ENCODE measurements around the gene WDR93.
A peak's percentile ranks its signal among the peaks of the same experiment; 100 is the strongest.

Gene WDR93

DNA sequence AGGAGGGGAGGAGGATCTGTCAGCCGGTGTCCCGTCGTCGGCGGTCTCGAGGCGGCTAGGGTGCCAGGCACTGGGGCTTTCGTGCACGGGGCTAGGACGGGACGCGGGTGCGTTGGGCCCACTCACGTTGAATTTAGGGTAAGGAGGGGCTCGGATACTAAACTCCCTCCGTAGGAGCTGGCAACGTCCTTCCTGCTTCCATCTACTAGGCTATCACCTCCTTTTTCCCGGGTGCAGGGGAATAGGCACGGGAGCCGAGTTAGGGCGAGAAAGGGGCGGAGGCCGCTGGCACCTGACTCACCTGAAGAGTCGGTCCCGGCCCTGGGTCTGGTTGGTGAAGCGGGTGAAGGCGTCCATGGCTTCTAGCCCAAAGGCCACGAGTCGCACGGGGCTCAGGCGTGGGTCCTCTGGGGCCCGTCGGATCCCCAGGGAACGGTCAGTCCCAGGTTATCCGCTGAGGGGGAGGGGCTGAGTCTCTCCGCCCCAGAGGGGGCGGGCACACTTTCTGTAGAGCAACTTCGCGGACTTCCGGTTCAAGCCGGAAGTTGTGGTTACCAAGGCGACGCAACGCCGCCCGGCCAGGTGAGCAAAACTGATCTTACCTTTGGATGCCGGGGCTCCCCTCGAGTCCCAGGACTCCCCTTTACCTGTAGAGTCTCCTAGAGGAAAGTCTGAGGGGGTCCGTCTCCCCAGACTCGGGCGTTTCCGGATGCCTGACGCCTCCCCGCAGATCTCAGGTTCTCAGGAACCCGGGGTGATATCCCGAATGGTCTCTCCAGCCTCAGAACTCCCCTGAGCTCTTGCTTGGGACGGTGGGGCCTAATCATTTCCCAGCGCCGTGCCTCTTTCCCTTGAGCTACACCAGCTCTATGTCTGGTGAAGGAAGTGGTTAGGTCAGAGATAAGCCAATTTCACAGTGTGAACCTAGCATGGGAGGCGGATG, at the start of gene WDR93, which contains the start of gene PEX11A:
Gene WDR93 (plus strand): TSS at position 536 of the 943 bp plus-strand sequence. CDS start 10,936 bp downstream, outside the sequence.
Gene PEX11A (minus strand): TSS at position 479 of the 943 bp plus-strand sequence. CDS start 122 bp downstream, at position 357.
- DNase-seq = peak; percentile 56

DNA sequence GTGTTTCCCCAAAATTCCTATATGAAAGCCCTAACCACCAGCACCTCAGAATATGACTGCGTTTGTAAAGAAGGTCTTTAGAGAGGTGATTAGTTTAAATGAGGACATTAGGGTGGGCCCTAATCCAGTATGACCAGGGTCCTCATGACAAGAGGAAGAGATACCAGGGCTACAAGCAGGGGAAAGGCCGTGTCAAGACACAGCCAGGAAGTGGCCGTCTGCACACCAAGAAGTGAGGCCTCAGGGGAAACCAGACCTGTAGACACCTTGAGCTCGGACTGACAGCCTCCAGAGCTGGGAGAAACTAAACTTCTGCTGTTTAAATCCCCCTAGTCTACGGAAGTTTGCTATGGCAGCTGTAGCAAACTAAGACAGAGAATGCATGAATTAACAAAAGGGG, 49.6 kb upstream of the WDR93 start:
- no peak for DNase-seq

DNA sequence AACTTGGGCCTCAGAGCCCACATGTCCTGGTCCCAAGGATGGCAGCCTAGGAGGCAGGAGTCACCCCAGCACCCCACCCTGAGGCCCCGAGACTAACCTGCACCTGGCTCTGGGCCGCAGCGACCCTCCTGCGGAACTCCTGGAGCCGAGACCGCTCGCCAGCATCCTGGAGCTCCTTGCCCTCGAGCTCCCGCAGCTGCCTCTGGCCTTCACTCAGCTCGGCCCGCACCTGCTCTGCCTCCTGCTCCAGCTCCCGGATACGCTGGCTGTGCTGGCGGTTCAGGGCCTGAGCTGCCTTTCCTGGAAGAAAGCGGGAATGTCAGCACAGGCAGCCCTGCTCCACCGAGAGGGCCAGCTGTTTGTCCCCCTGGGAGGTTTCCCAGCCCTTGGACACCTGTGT, 48.5 kb upstream of the WDR93 start:
- no peak for DNase-seq

DNA sequence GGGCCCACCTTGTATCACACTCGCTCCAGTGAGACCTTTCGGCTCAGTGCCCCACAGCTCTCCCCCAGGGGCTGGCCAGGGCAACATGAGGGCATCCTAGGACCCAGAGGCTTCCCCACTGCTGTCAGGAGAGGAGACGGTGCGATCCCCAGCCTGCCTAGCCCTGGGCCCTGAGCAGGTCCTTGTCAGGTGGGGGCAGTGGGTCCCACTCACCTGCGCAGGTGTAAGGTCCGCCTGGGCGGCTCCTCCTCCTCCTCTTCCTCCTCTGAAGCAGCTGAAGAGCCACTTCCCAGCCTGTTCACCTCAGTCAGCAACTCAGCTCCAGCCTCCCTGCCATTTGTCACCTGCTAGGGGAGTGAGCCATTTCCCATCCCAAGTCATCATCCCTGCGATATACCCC, 44.9 kb upstream of the WDR93 start:
- no peak for DNase-seq

DNA sequence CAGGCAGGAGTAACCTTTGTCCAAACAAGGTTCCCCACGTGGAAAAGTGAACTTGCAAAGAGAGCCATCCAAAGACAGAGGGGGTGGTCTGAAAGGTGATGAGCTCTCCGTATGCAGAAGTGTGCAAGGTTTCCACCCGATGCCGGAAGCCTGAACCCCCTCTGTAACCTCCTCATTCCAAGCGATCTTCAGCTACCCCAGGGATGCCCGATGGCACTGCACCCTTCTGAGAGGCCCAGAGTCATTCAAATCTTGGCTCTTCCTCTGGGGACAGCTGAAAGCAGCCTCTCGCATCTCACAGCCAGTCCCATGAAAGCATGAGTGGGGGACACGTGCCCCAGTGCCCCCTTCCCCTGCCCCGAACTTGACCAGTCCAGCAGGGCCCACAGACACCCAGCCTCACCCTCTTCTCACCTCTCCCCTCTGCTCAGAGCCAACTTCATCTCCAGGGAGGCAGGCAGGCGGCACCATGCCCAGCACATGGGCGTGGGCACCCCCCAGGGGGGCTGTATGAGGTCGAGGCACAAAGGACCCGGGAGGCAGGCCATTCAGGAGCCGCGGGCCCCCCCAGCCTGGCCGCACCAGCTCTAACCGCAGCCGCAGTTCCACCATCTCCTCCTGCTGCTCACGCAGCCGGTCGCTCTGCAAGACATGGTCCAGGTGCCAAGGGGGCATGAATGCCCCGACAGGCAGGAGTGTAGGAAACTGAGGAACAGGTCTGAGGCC, 44.0 kb upstream of the WDR93 start:
- DNase-seq = no peak

DNA sequence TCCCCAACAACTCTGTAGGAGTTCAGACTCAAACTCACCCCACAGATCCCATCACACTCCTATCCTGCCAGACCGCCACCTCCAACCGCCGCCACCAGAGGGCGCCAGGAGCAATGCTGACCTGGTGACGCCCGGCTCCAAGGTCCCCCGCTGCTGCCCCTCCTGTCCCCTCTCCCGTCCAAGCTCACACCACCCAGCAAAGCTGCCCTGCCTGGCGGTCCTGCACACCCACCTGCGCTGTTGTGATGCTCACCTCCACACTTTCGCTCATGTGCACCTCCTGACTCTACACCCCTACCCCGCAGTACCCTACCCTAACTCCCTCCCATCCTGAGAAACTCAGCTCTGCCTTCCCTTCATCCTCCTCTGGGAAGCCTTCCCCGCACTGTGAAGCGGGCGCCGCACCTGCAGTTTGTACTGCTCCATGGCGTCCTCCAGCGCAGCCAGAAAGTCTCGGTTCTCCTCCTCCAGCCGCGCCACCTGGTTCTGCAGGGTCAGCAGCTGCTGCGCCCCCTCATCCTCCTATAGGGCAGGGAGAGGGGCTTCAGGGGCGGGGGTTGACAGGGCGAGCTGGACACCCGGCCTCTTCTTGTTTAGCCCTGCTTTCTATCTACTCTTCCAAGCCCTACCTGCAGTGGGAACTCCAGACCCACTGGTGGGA, 43.3 kb upstream of the WDR93 start:
- DNase-seq = no peak

DNA sequence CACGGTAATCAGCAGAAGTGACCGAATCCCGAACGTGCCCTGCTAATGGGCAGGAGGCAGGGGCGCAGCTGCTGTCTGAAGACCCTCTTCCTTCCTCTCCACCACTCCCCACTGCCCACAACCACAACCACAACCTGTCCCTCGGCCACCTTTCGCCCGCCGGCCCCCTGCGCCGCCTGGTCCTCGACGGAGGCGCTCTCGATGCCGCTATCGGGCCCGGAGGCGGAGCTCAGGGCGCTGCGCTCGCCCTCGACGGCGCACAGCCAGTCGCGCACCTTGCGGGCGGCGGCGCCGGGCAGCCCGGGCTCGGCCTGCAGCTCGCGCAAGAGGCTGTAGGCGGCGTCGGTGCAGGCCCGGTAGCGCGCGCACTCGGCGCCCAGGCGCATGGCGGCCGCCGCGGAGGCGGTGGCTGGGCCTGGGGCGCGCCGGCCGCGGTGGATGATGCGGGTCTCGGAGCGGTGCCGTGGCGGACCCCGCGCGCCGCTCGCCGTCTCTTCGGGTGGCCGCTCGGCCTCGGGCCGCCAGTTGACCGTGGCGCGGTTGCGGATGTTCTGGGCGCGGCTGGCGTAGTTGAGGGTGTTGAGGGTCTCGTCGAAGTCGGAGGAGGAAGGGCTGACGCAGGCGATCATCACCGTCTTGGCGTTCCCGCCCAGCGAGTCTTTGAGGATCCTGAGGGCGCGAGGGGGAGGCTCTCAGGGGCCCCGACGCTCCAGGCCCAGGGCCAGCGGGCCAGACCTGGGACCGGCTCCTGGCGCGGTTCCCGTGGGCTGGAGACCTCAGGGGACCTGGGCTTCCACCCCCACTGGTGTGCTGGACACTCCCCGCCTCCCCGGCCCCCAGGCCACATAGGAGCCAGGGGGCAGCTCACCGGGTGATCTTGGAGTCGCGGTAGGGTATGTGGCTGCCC, 42.3 kb upstream of the WDR93 start:
- DNase-seq = no peak

DNA sequence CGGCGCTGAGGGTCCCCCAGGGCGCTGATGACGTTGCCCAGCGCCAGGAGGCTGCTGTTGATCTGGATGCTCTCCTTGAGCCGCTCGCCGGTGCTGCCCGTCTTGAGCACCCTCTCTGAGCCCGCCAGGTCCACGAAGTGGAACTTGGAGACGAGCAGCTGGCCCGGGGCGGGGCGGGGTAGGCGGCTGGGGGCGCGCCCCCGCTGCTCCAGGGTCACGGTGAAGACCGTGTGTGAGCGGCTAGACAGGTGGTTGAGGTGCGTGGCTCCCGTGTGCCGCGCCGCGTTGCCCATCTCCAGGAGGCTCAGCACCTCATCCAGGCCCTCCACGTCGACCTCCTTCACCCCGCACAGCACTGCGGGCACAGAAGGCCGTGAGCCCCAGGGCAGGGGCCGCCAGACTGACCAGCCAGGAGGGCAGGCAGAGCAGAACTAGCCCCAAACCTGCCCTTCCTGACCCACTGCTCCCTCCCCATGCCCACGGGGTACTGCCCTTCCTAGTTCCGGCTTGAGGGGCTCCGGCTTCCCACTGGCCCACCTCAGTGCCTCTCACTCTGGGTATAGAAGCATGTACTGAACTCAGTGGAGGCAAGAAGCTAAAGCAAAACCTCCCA, 41.5 kb upstream of the WDR93 start:
- no peak for DNase-seq

DNA sequence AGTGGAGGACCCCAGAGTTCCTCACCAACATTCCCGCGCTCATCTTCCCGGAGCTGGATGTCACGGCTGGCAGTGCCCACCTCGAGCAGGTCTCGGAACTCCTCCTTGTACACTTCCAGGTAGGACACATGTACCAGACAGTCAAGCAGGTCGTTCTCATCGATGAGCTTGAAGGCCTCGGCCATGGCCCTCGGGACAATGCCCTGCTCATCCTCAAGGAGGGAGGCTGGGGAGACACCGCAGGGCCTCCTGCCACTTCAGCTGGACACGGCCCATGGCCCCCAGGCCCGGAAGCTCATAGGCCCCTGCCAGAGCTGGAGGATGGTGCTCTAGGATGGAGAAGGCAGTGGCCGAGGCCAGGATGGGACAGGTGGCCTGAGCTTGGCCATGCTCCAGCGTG, 40.9 kb upstream of the WDR93 start:
- no peak for DNase-seq

DNA sequence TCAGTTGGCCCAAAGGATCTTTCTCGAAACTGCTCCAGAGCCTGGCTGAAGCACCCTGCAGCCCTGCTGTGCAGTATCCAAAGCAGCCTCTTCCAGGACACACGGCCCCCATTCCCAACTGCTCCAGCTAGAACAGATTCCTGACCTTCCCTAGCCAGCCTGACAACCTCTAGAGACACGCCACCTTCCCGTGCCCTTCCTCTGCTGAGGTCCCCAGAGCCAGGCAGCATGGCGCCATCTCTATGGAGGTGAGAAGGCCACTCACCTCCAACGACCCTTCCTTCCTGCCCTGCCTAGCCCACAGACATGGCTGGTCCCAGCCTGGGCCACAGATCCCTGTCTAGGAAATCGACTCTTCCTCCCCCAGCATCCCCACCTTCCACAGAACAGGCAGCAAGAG, 38.5 kb upstream of the WDR93 start:
- DNase-seq = no peak

DNA sequence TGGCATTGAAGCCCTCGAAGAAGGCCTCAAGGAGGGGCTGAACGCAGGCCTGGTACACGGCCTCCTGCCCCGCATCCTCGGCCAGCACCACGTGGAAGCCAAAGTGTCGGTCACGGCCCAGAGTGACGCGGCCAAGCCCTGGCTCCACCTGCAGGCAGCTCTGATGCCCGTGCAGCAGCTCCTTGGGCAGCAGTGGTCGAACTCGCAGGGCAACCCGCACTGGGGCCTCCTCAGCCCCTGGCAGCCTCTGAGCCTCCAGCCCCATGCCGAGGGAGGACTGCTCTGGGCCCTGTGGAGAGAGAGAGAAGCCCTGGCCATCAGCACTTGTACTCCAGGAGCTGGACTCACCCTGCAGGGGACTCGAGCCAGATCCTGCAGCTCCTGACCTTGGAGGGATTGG, 37.9 kb upstream of the WDR93 start:
- no peak for DNase-seq

DNA sequence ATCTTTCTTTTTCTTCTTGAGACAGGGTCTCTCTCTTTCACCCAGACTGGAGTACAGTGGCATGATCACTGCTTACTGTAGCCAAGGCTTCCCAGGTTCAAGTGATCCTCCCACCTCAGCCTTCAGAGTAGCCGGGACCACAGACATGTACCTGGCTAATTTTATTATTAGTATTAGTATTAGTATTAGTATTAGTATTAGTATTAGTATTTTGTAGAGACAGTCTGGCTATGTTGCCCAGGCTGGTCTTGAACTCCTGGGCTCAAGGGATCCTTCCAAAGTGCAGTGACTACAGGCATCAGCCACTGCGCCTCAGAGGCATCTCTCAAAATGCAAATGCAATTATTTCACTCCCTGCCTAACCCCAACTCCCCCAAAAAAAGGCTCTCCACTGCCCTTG, 37.0 kb upstream of the WDR93 start:
- DNase-seq = no peak

DNA sequence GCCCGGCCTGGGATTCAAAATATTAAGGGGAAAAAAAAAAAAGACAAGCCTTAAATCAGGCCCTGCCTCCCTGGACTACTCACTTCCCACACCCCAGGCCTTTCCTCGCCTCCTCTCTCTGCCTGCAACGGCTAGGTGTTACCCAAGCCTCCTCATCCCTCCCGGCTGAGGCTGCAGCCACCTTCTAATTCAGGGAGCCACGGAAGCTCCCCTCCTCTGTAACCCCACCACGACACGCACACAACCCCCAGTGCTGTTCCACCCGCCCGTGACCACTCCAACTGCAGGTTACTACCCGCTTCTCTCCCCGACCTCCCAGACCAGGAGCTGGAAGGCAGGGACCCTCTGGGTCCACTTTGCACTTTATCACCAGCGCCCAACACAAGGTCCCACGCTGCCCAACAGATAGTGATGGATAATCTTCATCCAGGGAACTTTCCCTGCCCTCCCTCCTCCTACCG, 36.3 kb upstream of the WDR93 start:
- no peak for DNase-seq

DNA sequence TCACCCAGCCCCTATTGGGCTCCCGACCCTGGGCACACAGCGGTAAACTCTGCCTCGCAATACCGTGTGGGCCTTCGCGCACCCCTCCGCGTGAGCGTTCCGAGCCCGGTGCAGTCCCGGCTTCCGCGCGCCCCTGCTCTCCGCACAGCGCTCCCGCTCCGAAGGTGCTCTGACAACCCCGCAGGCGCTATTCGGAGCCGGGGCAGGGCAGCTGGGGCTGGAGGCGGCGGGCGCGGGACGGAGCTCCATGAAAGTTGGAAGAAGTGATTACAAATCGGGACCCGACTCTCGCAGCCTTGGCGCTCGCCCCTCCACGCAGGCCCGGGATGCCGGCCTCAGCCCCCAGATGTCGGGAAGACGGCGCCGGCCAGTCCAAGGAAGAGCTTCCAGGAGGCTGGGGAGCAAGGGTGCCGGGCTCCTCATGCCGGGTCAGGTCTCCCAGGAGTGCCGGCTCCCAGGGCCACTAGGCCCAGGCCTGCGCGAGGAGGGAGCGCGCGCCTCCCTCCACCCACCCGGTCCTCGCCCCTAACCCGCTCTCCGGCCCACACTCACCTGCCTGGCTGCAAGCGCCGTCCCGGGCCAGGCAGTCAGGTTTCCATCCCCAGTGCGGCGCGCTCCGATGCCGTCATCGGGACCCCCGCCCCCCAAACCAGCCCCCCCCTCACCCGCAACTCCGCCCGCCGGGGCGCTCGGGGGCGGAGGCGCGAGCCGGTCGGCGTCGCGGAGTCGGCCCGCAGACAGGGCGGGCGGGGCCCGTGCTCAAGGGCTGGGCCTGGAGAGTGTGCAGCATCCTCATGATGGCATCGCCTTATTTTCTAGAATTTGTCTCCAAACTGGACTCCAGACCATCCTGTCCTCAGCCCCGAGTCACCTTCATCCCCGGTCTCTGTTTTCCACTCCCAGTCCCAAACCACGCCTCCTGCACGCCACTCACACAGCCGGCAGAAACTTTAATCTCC, 35.5 kb upstream of the WDR93 start, which contains the start of gene KIF7:
Gene KIF7 (minus strand): TSS at position 621 of the 959 bp plus-strand sequence. CDS start 2,537 bp downstream, outside the sequence.
- DNase-seq = no peak

DNA sequence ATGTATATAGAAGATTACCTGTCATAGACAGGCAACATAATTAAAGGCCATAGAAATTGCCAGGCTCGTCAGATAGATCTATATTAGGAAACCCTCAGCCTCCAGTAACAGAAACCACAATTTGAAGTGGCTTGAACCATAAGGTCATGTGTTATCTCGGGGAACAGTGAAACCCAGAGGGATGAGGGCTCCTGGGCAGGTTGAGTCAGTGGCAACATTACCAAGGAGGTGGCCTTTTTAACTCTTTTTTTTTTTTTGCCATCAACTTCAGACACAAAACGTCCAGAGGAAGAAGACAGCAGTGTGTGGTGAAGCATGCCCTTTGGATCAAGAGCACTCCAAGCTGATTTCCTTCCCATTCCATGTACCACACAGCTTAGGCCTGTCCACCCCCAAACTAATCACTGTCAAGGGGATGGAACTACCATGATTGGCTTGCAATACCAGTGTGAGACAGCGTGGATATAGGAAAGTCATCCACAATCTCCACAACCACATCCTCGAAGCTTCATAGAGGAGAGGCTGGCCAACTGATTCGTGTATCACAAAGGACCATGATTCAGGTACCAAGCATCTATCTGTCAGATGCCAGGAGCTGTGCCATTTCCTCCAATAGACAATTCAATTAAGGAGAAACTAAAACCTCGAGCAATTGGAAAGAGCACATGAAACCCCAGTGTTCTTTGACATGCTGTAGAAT, 34.3 kb upstream of the WDR93 start:
- no peak for DNase-seq

DNA sequence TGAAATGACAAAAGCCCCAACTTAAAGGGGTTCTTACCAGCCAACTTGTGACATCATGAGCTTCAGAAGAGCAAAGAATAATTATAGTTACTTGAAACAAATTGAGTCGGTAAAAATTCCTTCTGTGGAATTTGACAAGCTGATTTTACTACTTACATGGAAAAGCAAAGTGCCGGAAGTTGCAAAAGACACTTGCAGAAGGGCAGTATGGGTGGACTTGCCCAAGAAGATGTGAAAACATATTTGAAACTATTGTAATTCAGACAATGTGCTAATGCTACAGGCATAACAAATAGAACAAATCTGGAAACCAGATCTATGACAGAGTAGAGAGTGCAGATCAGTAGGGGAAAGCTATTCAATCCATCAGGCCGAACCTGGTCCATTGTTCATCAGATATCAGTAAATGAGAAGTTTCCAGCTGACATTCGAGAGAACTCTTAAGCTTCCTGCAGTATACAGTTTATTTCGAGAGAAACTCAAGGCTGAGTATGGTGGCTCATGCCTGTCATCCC, 32.9 kb upstream of the WDR93 start:
- no peak for DNase-seq

DNA sequence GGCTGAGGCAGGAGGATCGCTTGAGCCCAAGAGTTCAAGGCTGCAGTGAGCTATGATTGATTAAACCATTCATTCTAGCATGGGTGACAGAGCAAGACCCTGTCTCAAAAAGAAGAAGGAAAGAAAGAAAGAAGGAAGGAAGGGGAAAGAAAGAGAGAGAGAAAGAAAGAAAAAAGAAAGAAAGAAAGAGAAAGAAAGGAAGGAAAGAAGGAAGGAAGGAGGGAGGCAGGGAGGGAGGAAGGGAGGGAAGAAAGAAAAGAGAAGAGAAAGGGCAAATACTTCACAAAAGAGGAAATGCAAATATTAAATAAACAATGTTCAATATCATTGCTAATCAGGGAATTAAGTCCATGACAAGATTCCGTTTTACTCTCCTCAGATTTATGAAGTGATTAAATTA, 31.3 kb upstream of the WDR93 start:
- no peak for DNase-seq

DNA sequence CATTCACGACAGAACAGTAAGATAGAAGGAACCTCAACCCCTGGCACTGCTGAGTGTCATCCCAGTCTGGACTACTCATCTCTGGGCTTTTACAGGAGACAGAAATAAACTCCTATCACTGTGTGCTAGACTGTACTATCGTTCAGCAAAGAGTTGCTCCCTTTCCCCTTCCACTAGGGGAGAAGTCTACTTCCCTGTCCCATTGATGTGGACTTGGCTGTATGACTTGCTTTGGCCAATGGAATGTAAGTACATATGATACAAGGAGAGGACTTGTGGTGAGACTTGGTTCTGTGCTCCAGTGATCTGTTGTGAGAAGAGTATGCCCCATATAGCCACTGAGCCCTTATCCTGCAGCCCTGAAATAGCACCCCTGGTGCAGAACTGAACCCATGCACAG, 30.1 kb upstream of the WDR93 start:
- no peak for DNase-seq

DNA sequence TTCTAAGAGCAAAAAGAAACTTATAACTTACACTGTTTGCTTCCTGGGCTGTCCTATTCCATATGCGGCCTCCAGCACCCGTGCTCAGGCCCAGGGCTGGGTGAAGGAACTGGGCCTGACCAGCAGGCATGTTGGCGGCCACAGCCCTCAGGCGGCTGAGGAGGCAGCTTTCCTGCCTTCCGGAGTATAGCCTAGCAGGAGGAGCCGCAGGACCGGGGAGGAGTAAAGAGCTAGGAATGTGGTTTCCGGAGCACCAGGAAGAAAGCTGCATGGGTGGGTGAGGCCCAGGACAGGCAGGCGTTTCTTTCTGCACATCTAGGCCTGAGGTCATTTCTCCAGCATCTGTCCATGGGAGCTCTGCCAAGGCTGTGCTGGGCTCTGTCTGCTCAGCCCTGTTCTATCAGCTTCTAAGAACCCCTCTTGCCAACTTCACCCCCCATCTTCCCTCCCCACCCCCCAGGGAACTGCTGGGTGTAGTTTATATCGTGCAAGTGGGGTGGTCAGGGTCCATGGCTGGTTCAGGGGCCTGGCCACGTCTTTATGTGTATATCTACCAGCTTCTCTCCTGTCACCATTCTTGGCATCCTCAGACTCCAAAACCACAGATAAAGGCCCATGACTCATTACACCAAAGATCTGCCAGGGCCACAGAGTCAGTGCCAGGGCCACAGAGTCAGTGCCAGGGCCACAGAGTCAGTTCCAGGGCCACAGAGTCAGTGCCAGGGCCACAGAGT, 27.6 kb upstream of the WDR93 start:
- DNase-seq = no peak
